HCT116 (cell line): ENCODE results near the gene CRIM1. TPM values are rescaled to one million over a fixed set of nuclear protein-coding genes. Genes with fewer than 3 reads are reported as not detected.

Experiments used
- ATAC-seq: fragments of 200-7000 bp; cut with Tn5 transposase; 2 replicates; pipeline ENCODE4 v1.9.1; 2020; ENCODE audit warnings: mild to moderate bottlenecking, moderate library complexity
- BruUV-seq: library from RNA; stranded (reverse); fragments of 400-500 nt; replicated peaks from 2 replicates; lab custom pipeline; 2021; lab: Mats Ljungman, UMichigan
- CTCF ChIA-PET: fragments of 300-600 bp; sonication (Branson Sonifier 250); formaldehyde crosslinking; loops from one replicate; lab custom pipeline; 2021; ENCODE audit warnings: antibody characterized with exemption; lab: Charles Lee
- POLR2A ChIA-PET: fragments of 300-600, 350-600 bp; sonication (Branson Sonifier 250); formaldehyde crosslinking; loops from one replicate; lab custom pipeline; 2021; ENCODE audit warnings: antibody characterized with exemption; lab: Charles Lee
- RAD21 ChIA-PET, 2 experiments: fragments of 300-600 bp; sonication (Branson Sonifier 250); formaldehyde crosslinking; loops; one replicate each; lab custom pipeline; 2023; ENCODE audit warnings: low total read pairs in 2 of 2; ENCODE audit not compliant: uncharacterized antibody in 2 of 2, unreplicated experiment in 2 of 2, low non-redundant PET in 1 of 2; lab: Charles Lee
- DNase-seq: peaks from one replicate; pipeline ENCODE4 v3.0.0-alpha.2; 2010; ENCODE audit warnings: low read depth, low spot score
- H2AFZ ChIP-seq: fragments of 200-600 bp; shearing (Covaris generic), sonication (generic); 2 replicates; pipeline ENCODE4 v1.6.1; 2017; ENCODE audit warnings: low read depth, mixed run types, mixed read lengths, antibody characterized with exemption, low read length; ENCODE audit not compliant: poor library complexity, severe bottlenecking
- H3K27ac ChIP-seq: 2 replicates; pipeline ENCODE4 v1.5.1; 2012; ENCODE audit warnings: low read depth, low read length
- H3K27me3 ChIP-seq: fragments of 200-600 bp; sonication (generic); 2 replicates; pipeline ENCODE4 v1.6.1; 2016; ENCODE audit warnings: mixed run types, low read length, mixed read lengths; ENCODE audit not compliant: insufficient read depth
- H3K36me3 ChIP-seq, 2 experiments: fragments of 200-500 bp in 1 of 2; fragments of 200-600 bp in 1 of 2; sonication (Bioruptor generic) in 1 of 2; sonication (generic) in 1 of 2; 2 replicates each; pipeline versions ENCODE4 v1.5.1 to v1.6.1; 2014 to 2016; ENCODE audit warnings: low read length in 2 of 2, inconsistent platforms in 1 of 2, mixed read lengths in 1 of 2, mixed run types in 1 of 2; ENCODE audit not compliant: insufficient read depth in 2 of 2, control insufficient read depth in 1 of 2
- H3K4me1 ChIP-seq, 2 experiments: fragments of 200-600 bp in 1 of 2; sonication (generic) in 1 of 2; 2 replicates each; pipeline versions ENCODE4 v1.5.1 to v1.6.1; 2012 to 2017; ENCODE audit warnings: low read length in 2 of 2, inconsistent platforms in 1 of 2, mild to moderate bottlenecking in 1 of 2, mixed read lengths in 1 of 2, mixed run types in 1 of 2, moderate library complexity in 1 of 2; ENCODE audit not compliant: insufficient read depth in 2 of 2, control insufficient read depth in 1 of 2
- H3K4me2 ChIP-seq: fragments of 200-600 bp; sonication (generic); 2 replicates; pipeline ENCODE4 v1.6.1; 2017; ENCODE audit warnings: mixed run types, low read length, mixed read lengths
- H3K4me3 ChIP-seq, 2 experiments: fragments of 200-600 bp in 1 of 2; sonication (generic) in 1 of 2; replicated peaks in 1 of 2; 2 replicates each; pipeline ENCODE4 v1.5.1; 2011 to 2016; ENCODE audit warnings: low read length in 2 of 2, control low read depth in 1 of 2, low read depth in 1 of 2, mild to moderate bottlenecking in 1 of 2, mixed read lengths in 1 of 2, mixed run types in 1 of 2
- H3K79me2 ChIP-seq: fragments of 200-600 bp; sonication (generic); 2 replicates; pipeline ENCODE4 v1.6.1; 2017; ENCODE audit warnings: mild to moderate bottlenecking, mixed run types, low read length, moderate library complexity, mixed read lengths; ENCODE audit not compliant: insufficient read depth
- H3K9ac ChIP-seq: fragments of 200-600 bp; sonication (generic); 2 replicates; pipeline ENCODE4 v1.6.1; 2016; ENCODE audit warnings: low read length, mixed read lengths
- H3K9me2 ChIP-seq: fragments of 200-600 bp; sonication (generic), shearing (Covaris generic); 2 replicates; pipeline ENCODE4 v1.6.1; 2017; ENCODE audit warnings: mixed run types, mild to moderate bottlenecking, moderate library complexity; ENCODE audit not compliant: insufficient read depth
- H3K9me3 ChIP-seq, 2 experiments: fragments of 200-500 bp in 1 of 2; fragments of 200-600 bp in 1 of 2; sonication (Bioruptor generic) in 1 of 2; sonication (generic) in 1 of 2; 2 replicates each; pipeline ENCODE4 v1.6.1; 2014 to 2017; ENCODE audit warnings: low read length in 2 of 2, mixed read lengths in 2 of 2, inconsistent platforms in 1 of 2, low read depth in 1 of 2, mild to moderate bottlenecking in 1 of 2, mixed run types in 1 of 2, moderate library complexity in 1 of 2; ENCODE audit not compliant: control insufficient read depth in 1 of 2, insufficient read depth in 1 of 2
- H4K20me1 ChIP-seq: fragments of 200-600 bp; sonication (generic), shearing (Covaris generic); 2 replicates; pipeline ENCODE4 v1.6.1; 2017; ENCODE audit warnings: mixed run types, mild to moderate bottlenecking, moderate library complexity; ENCODE audit not compliant: insufficient read depth
- CEBPB ChIP-seq: IDR thresholded peaks from 2 replicates; pipeline ENCODE4 v1.6.1; 2012; ENCODE audit warnings: low read depth
- EGR1 ChIP-seq: IDR thresholded peaks from 2 replicates; pipeline ENCODE4 v1.6.1; 2012; ENCODE audit warnings: low read depth
- EZH2 ChIP-seq: fragments of 200-600 bp; sonication (generic); IDR thresholded peaks from 2 replicates; pipeline ENCODE4 v1.6.1; 2017; ENCODE audit warnings: antibody characterized with exemption, mixed run types
- FOSL1 ChIP-seq: IDR thresholded peaks from 2 replicates; pipeline ENCODE4 v1.6.1; 2012; ENCODE audit warnings: low read depth
- POLR2AphosphoS5 ChIP-seq: IDR thresholded peaks from 2 replicates; pipeline ENCODE4 v1.6.1; 2011; ENCODE audit warnings: mild to moderate bottlenecking, low read depth, low read length, moderate library complexity
- intact Hi-C: fragments of 100-400 bp; cut with micrococcal nuclease; formaldehyde crosslinking; loops from 2 replicates; pipeline ENCODE4 v1.10.0; 2022
- total RNA-seq: library from RNA; stranded (reverse); gene quantifications from one replicate; pipeline ENCODE4 v1.2.1, GENCODE V29; 2021; ENCODE audit not compliant: unreplicated experiment
- TF ChIP-seq, protein P1 (sequence below): IDR thresholded peaks from 2 replicates; pipeline ENCODE4 v1.6.1; 2012
- TF ChIP-seq, protein P2 (sequence below): IDR thresholded peaks from 2 replicates; pipeline ENCODE4 v1.6.1; 2012; ENCODE audit warnings: low read depth

Gene CRIM1
- total RNA-seq, 1 experiment from 2014 or later = 27.2 TPM

DNA sequence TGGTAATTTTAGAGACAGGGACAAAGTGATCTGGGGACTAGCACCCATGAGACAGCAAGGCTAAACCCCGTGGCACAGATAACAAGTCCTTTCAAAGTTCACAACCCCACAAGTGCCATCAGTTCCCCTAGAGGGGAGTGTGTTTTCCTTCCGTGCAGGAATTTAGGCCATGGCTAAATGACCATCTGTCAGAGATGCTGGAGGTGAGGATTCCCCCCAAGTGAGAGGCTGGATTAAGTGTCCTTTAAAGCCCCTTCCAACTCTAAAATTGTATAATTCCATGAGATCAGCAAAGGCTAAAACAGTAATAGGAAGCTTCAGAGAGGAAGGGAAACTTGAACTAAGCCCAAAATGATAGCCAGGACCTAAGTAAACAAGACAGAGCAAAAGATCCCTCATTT lies 233.7 kb downstream of the CRIM1 start:
- H3K79me2 ChIP-seq = peaks cover 56% of the 10 kb centered on the region
- H3K27me3 ChIP-seq = no peaks in the 10 kb centered on the region
- RAD21 ChIA-PET = no interaction called here
- no peak overlapping the region for H3K4me2 ChIP-seq
- no peak overlapping the region for H2AFZ ChIP-seq
- no peaks in the 10 kb centered on the region for H3K4me1 ChIP-seq
- H3K4me3 ChIP-seq = no peak overlapping the region
- ATAC-seq (no peak), DNase-seq (no peak)
- no peak overlapping the region for H3K9ac ChIP-seq
- H3K9me2 ChIP-seq = no peaks in the 10 kb centered on the region
- H3K9me3 ChIP-seq = no peaks in the 10 kb centered on the region
- CTCF ChIA-PET = no interaction called here
- intact Hi-C loops = no loop called here
- BruUV-seq = no TSS peak
- TF ChIP-seq EGR1 (no peak), POLR2AphosphoS5 (no peak), FOSL1 (no peak), EZH2 (no peak), CEBPB (no peak)
- TF ChIP-seq, protein P1, sequence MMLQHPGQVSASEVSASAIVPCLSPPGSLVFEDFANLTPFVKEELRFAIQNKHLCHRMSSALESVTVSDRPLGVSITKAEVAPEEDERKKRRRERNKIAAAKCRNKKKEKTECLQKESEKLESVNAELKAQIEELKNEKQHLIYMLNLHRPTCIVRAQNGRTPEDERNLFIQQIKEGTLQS = no peak
- TF ChIP-seq, protein P2, sequence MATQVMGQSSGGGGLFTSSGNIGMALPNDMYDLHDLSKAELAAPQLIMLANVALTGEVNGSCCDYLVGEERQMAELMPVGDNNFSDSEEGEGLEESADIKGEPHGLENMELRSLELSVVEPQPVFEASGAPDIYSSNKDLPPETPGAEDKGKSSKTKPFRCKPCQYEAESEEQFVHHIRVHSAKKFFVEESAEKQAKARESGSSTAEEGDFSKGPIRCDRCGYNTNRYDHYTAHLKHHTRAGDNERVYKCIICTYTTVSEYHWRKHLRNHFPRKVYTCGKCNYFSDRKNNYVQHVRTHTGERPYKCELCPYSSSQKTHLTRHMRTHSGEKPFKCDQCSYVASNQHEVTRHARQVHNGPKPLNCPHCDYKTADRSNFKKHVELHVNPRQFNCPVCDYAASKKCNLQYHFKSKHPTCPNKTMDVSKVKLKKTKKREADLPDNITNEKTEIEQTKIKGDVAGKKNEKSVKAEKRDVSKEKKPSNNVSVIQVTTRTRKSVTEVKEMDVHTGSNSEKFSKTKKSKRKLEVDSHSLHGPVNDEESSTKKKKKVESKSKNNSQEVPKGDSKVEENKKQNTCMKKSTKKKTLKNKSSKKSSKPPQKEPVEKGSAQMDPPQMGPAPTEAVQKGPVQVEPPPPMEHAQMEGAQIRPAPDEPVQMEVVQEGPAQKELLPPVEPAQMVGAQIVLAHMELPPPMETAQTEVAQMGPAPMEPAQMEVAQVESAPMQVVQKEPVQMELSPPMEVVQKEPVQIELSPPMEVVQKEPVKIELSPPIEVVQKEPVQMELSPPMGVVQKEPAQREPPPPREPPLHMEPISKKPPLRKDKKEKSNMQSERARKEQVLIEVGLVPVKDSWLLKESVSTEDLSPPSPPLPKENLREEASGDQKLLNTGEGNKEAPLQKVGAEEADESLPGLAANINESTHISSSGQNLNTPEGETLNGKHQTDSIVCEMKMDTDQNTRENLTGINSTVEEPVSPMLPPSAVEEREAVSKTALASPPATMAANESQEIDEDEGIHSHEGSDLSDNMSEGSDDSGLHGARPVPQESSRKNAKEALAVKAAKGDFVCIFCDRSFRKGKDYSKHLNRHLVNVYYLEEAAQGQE = no peak
- H3K27ac ChIP-seq = no peak overlapping the region
- POLR2A ChIA-PET = no interaction called here
- no peaks in the 10 kb centered on the region; the same call in 1 of the 2 replicates for H4K20me1 ChIP-seq
- peaks cover 0 to 8% of the 10 kb centered on the region in 2 experiments; a peak in 2 of 4 replicates for H3K36me3 ChIP-seq
